GM18861 (cell line): ENCODE data around the gene STIM2.
"Not testable (repeated sequence)": the region's sequence is repeated elsewhere in the genome, so short reads cannot be mapped to it uniquely, and the experiment has no call there.

Experiments
- ATAC-seq: cut with Tn5 transposase; IDR thresholded peaks from one replicate; pipeline ENCODE4 v1.9.1; 2021; ENCODE audit not compliant: unreplicated experiment

Gene STIM2

GRCh38 chr4:26952891-26953290 lies 92.2 kb downstream of the STIM2 start:
- ATAC-seq = no peak

GRCh38 chr4:26953366-26953765 lies 92.7 kb downstream of the STIM2 start:
- no peak for ATAC-seq

DNA sequence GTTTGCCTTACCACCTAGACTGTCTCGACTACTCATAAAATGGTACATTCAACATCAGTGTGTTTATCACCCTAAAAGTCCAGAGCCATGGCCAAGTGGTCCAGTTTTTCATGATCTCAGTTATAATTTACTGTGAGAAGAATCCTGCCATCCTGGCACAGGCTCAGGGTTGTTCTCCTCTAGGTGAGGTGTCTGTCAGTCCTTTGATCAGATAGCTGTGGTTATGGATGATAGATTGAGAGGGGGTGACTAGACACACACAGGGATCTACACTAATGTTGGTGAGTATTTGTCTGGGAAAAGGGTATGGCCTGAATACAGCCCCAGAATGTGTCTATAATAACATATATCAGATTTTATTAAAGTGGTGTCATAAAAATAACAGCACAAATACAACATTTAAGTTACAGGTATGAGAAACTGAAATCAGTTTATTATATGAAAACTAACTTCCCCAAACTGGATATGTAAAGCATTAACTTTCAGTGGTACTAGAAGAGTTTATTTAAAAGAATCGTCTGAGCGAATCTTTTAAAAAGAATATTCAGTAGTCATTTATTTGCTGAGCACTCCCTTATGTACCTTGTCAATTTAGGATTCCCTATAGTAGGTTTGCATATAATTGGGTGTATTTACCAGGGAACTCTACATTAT lies 93.3 kb downstream of the STIM2 start:
- ATAC-seq = no peak

GRCh38 chr4:26955241-26955640 lies 94.6 kb downstream of the STIM2 start:
- ATAC-seq = no peak

DNA sequence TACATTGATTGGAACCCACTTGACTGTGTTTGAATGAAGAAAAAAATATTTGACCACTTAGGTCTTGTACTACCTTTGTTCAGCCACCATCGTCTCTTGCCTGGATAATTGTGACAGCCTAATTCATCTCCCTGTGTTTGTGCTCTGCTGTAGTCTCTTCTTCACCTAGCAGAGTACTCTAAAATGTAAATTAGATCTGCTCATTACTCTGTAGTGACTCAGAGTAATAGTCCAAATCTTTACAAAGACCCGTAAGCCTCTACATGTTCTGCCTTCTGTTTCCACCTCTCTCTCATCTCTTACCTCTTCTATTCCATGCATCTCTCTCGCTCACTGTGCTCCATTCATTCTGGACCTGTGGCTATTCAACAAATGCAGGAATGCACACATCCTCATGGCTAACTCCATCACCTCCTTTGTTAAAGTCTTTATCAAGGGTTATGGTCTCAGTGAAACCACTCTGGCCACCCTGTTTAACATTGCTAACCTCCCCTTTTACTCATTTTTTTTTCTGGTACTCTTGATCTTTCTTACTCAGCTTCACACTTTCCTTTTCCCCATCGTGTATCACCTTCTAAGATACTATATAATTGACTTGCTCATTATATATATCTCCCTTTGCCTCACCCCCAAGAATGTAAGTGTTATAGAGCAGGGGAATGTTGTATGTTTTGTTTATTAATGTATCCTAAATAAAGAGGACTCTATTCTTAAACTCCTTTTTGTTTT lies 98.4 kb downstream of the STIM2 start:
- no peak for ATAC-seq

- no peak for ATAC-seq
Measured at GRCh38 chr4:26959654-26960047, 99.0 kb downstream of the STIM2 start.

DNA sequence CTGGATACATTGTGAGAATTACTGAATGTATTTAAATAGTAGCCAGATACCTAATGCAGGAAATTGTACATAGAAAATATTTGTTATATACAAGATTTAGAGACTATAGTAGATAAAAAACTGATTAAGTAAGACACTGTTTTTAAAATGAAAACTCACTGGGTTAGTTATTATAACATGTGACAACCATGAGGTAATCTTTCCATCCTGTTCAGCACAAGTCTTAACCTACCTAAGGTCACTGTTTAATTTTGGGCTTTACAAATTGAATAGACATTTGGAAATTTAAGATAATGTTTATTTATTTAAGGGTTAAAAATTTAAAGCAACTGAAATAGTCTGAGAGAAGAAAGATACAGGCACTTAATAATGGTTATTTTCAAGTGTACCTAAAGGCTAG lies 102.1 kb downstream of the STIM2 start:
- ATAC-seq = no peak

DNA sequence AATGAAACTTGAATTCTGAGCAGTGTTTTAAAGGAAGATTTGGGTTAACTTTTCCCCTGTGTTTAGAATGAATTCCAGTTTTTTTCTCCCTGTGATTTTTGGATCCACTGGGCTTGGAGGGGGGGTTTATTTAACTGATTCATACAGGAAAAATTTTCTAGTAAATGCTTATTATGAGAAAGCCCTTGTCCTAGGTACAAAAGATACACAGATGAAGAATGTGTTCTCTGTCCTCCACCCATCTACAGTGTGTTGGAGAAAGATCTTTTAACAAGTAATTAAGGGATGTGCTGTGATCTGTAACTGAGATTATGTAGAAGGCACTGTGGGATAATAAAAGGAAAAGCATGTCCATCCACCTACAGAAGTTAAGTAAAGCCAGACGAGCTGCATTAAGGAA lies 103.9 kb downstream of the STIM2 start:
- ATAC-seq = no peak

- no peak for ATAC-seq
Measured at GRCh38 chr4:26964994-26965393, 104.4 kb downstream of the STIM2 start.

GRCh38 chr4:26975464-26976181 lies 115.0 kb downstream of the STIM2 start:
- ATAC-seq = not testable (repeated sequence)

DNA sequence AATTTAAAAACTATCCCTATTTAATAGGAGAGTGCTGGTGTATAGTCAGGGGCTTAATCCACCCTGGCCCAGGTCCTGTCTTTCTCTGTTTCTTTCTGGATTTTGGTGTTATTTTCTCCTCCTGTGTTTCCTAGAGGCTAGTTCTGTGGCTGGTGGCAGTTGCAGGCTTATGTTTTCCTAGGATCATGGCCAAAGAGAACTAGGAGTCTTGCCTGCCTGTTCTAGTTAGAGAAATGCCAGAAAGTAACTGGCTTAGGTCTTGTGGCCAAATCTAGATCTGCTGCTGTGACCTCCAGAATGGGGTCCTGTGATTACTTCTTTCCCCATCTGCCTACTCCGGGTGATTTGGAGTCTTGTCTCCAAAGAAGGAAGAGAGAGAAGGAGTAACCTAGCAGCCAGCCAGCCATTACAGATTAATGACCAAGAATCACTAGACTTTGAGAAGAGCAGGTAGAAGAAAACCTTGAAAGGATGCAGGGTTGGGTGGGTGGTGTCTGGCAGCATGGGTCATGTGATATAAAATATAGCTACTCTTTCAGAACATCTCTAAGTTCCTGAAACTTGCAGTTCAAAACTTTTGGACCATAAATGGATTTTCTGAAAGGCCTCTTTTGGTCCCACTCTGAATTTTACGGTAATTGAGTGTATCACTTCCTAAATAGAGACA lies 117.9 kb downstream of the STIM2 start:
- ATAC-seq = no peak

DNA sequence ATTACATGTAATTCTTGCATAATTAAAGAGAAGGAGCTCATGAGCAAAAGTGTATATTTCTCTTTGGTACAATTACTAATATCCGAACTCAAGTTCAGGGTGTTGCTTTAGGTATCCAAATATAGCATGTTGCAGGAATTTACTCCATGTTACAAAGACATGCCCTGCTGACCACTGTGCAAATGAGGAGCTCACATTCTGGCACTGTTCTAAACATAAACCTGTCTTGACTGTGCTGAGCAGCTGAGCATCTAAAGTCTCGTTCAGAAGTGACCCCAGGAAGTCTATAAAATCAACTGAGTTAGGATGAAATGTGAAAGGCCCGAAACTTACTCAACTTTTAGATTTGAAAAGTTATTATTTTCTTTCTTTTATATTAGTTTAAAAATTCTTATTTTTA lies 124.3 kb downstream of the STIM2 start:
- ATAC-seq = no peak

DNA sequence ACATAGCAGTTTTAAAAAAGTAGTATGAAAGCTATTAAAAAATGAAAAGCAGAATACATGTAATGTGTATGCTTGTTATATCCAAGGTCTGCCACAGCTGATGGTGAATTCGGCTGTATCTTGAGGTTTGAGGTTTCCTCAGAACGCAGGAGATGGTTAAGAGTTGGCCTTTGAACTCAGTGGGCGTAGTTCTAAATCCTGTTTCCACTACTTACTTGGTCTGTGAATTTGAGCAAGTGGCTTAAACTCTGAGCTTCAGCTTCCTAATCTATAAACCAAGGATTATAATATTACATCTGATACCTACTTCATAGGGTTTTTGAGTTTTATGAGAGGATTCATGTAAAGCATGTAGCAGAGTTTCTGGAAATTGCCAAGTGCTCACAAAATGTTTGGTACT lies 125.2 kb downstream of the STIM2 start:
- peak; percentile 87 for ATAC-seq

DNA sequence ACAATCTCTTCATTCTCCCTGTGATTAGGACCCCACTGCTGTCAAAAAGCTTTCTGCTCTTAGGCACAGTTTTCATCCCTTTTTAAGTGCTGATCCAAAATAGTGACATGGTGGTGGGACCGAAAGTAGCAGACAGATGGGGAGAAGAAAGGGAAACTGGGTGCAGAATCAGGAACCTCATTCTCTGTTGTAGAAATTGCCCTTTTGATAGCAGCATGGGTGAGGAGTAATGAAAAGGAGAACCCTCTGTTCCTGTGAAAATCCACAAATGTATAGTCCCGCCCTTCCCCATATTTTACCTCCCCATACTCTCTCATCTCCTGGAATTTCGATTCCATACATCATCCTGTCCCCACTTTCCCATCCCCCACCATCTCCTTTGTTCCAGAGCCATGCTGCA lies 126.5 kb downstream of the STIM2 start:
- ATAC-seq = no peak

- no peak for ATAC-seq
Measured at GRCh38 chr4:26991057-26991456, 130.4 kb downstream of the STIM2 start.

- ATAC-seq = peak; percentile 90
Measured at GRCh38 chr4:26992657-26993361, 132.2 kb downstream of the STIM2 start.

DNA sequence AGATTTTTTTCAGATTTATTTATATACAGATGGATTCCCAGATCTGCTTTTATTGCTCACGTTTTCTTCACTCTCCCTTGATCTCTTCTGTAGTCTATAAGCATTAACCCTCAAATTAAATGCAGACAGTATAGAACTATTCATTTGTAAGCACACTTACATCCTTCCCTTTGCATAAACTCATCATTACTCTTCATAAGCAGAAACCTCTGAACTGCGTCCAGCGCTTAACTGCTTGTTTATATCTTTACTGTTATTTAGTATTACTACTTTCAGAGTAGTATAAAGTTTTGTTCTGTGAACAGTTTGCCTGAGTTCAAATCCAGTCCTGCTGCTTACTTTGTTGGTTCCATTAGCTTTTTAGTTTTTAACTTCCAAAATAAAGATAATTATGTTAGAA lies 132.9 kb downstream of the STIM2 start:
- ATAC-seq = no peak

DNA sequence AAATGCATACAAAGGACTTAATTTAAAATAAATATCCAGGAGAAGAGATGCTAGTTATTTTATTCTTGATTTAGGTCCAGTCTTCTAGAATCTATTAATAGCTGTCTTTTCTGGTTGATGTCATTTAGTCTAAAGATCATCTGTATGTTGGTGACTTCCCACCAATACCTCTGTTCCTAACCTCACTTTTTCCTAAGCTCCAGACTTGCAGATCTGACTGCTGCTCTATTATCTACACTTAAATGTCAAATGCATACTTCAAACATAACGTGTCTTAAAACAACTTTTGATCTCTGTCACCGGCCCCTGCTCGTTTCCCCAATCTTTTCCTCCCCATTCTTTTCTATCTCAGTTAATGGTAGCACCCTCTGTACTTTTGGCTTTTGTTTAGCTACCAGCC lies 133.3 kb downstream of the STIM2 start:
- no peak for ATAC-seq

- no peak for ATAC-seq
Measured at GRCh38 chr4:26995316-26995715, 134.7 kb downstream of the STIM2 start.

DNA sequence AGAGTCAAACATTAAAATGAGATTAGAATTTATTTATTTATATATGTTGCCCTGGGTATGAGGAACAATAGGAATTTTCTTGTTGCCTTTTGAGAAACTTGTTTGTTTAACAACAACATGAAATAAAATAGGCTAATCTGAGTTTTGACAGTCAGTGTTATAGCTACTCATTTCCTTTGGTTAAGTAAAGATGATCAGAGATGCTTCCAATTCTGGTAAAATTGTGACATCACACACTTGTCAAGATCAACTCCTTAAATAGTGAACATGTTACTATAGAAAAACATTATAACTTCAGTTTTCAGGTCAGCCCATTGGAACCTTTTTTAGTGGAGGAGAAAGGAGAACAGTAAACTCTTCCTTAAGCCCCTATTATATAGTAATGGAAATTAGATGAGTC lies 136.1 kb downstream of the STIM2 start:
- no peak for ATAC-seq

DNA sequence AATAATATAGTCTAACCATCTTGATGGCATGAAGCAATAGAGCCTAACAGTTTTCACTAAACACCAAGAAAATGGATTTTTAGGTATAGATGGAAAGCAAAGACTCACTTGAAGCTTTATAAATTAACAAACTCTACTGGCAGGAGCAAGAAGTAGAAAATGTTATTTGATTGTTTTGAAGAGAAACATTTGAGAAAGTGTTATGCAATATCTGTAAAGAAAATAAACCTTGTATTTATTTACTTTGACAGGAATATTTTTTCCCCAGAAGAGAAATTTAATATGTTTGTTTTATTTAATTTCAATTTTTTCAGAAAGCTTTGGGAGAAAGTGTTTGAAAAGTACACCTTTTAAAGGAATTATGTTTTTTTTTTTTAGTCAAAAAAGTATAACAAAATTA lies 139.0 kb downstream of the STIM2 start:
- ATAC-seq = no peak
